ENCODE results near the gene CABCOCO1. TPM values are rescaled to one million over a fixed set of nuclear protein-coding genes. Genes with fewer than 3 reads are reported as not detected.

Gene CABCOCO1
- total RNA-seq, 1 donor from 2014 or later = 0.47 TPM

DNA sequence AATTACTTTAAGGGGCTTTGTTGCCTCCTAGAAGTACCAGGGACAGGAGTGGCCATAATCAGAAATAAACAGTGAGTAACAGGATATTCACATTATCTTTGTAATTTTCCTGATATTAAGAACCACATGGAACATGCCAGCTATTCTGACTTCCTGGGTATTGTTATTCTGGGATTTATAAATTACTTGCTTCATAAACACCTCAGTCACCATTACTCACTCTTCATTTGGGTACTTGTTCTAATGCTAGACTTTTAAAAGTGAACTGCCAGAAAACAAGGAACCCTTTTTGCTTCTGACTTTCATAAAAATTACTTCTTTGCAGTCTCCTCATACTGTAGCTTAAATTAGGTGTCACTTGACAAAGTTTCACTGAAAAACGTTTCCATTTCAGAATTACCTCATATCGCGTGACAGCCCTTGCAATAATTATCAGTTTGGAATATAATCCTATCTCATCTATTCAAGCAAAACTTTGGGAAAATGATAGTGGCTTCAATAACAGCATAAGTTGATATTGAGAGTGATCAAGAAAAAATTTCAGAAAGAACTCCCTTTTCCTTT, 29.8 kb downstream of the CABCOCO1 start:
- DNase-seq (ENCODE audit: low spot score) = no peak
- Mint-ChIP-seq H3K36me3 (ENCODE audit: low read depth) (peaks cover 2% of the 10 kb centered on the region), H3K4me3 (ENCODE audit: unreplicated experiment) (no peak overlapping the region), H3K27me3 (ENCODE audit: low read depth) (no peaks in the 10 kb centered on the region), H3K9me3 (ENCODE audit: low read depth) (peaks cover 11% of the 10 kb centered on the region), H3K27ac (ENCODE audit: unreplicated experiment) (no peak overlapping the region), H3K4me1 (ENCODE audit: low read depth) (no peaks in the 10 kb centered on the region)
- no peak for TF ChIP-seq CTCF (IDR thresholded peaks at IDR 0.05)

GRCh38 chr10:61698968-61699655, 36.4 kb downstream of the CABCOCO1 start:
- Mint-ChIP-seq H3K4me3 (ENCODE audit: unreplicated experiment) (no peak overlapping the region), H3K9me3 (ENCODE audit: low read depth) (peaks cover 7% of the 10 kb centered on the region), H3K36me3 (ENCODE audit: low read depth) (no peaks in the 10 kb centered on the region), H3K27me3 (ENCODE audit: low read depth) (no peaks in the 10 kb centered on the region), H3K27ac (ENCODE audit: unreplicated experiment) (no peak overlapping the region), H3K4me1 (ENCODE audit: low read depth) (no peaks in the 10 kb centered on the region)
- no peak for TF ChIP-seq CTCF (IDR thresholded peaks at IDR 0.05)
- no peak for DNase-seq (ENCODE audit: low spot score)

DNA sequence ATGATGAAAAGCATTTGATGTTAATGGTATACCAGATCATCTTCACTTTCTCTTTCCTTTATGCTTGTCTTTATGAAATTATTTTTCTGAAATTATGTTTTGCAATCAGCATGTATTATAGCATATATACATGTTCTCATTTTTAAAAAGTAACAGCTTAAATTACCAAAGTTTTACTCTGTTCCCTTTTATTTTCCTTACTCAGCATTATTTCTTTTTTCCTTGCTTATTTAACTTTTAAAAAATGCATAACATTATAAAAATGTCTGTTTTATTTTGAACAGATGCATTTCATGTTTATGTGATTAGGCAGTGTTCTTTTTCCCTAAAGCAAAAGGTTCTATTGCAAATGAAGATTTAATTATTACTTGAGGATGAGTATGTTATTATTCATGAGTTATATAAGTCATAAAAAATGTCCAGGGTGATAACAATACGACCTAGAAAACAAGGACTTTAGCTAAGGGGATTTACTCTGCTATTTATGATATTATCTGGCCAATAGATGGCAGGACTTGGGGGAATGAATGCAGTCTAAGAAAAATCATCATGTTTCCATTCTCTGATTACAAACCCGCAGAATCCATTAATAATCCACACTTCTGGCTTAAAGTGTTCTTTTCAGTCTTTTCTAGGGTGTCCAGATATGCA, 38.5 kb downstream of the CABCOCO1 start:
- no peaks in the 10 kb centered on the region for H3K9me3 Mint-ChIP-seq (ENCODE audit: low read depth)
- H3K36me3 Mint-ChIP-seq (ENCODE audit: low read depth) = no peaks in the 10 kb centered on the region
- no peak overlapping the region for H3K4me3 Mint-ChIP-seq (ENCODE audit: unreplicated experiment)
- H3K27ac Mint-ChIP-seq (ENCODE audit: unreplicated experiment) = no peak overlapping the region
- H3K27me3 Mint-ChIP-seq (ENCODE audit: low read depth) = no peaks in the 10 kb centered on the region
- TF ChIP-seq CTCF (IDR thresholded peaks at IDR 0.05) = peak; percentile 64
- DNase-seq (ENCODE audit: low spot score) = no peak
- H3K4me1 Mint-ChIP-seq (ENCODE audit: low read depth) = no peaks in the 10 kb centered on the region

GRCh38 chr10:61701706-61702105, 39.0 kb downstream of the CABCOCO1 start:
- Mint-ChIP-seq H3K9me3 (ENCODE audit: low read depth) (no peaks in the 10 kb centered on the region), H3K27me3 (ENCODE audit: low read depth) (no peaks in the 10 kb centered on the region), H3K4me3 (ENCODE audit: unreplicated experiment) (no peak overlapping the region), H3K36me3 (ENCODE audit: low read depth) (no peaks in the 10 kb centered on the region), H3K27ac (ENCODE audit: unreplicated experiment) (no peak overlapping the region), H3K4me1 (ENCODE audit: low read depth) (no peaks in the 10 kb centered on the region)
- TF ChIP-seq CTCF (IDR thresholded peaks at IDR 0.05) = peak; percentile 21
- DNase-seq (ENCODE audit: low spot score) = no peak

GRCh38 chr10:61702584-61702983, 39.9 kb downstream of the CABCOCO1 start:
- no peak overlapping the region for H3K4me3 Mint-ChIP-seq (ENCODE audit: unreplicated experiment)
- H3K36me3 Mint-ChIP-seq (ENCODE audit: low read depth) = no peaks in the 10 kb centered on the region
- no peaks in the 10 kb centered on the region for H3K27me3 Mint-ChIP-seq (ENCODE audit: low read depth)
- no peak for TF ChIP-seq CTCF (IDR thresholded peaks at IDR 0.05)
- no peaks in the 10 kb centered on the region for H3K4me1 Mint-ChIP-seq (ENCODE audit: low read depth)
- H3K9me3 Mint-ChIP-seq (ENCODE audit: low read depth) = no peaks in the 10 kb centered on the region
- no peak overlapping the region for H3K27ac Mint-ChIP-seq (ENCODE audit: unreplicated experiment)
- DNase-seq (ENCODE audit: low spot score) = no peak

Measured in chondrocyte (in vitro differentiated cells).